ENCODE data around the gene DYNC1I1.

The DYNC1I1 gene

GRCh38 chr7:96122746-96123145, 350.4 kb downstream of the DYNC1I1 start:
- no peak for DNase-seq (ENCODE audit: extremely low read depth in 1 of 2, low read depth in 1 of 2)

GRCh38 chr7:96126382-96126781, 354.0 kb downstream of the DYNC1I1 start:
- DNase-seq (ENCODE audit: extremely low read depth in 1 of 2, low read depth in 1 of 2), result no peak

GRCh38 chr7:96127746-96128145, 355.4 kb downstream of the DYNC1I1 start:
- no peak for DNase-seq (ENCODE audit: extremely low read depth in 1 of 2, low read depth in 1 of 2)

- DNase-seq (ENCODE audit: extremely low read depth in 1 of 2, low read depth in 1 of 2), result no peak
These were observed 359.2 kb downstream of the DYNC1I1 start for GRCh38 chr7:96131525-96131924.

DNA sequence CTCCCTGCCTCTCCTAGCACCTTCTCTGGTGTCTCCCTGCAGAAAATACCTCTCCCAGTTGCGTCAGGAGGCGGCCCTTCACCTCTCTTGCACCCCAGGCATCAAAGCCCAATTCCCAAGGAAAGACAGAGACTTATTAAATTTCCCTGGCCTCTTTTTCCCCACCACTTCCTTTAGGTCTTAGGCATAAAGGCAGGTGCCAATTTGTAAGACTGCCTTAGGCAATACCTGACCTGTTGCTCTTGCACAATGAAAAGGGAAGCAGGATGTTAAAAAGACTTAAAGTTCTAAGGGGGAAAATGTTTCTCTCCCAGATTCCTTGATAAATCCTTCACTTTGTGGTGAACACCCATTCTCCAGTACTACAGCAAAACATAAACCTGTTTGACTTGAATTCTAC, 362.9 kb downstream of the DYNC1I1 start:
- no peak for DNase-seq (ENCODE audit: extremely low read depth in 1 of 2, low read depth in 1 of 2)

DNA sequence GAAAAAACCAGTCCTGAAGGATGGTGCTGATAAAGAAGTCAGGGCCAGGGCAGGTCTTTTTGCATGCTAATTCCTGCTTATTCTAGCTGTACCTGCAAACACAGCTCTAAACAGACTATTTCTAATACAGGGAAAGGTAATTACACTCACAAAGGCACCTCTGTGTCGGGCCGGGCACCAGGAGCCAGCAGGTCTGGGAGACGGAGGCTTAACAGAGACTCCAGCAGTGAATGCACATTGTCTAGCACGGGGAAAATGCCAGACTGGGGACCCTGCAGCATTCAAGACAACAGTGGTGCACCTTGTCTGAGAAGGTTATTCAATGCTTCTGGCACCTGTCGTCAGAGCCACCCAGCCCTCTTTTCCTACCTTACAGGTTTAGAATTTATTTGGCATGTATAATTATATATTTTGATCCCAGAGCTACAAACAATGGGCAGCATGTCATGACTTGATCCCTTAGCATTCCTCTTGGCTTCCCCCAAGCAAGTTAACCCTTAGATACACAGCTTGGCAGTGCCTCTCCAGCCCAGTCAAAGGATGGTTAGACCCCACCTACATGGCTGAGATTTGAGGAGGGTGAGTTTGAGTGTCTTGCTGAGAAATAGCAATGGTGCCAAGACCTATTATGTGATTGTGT, 364.4 kb downstream of the DYNC1I1 start:
- no peak for DNase-seq (ENCODE audit: extremely low read depth in 1 of 2, low read depth in 1 of 2)

DNA sequence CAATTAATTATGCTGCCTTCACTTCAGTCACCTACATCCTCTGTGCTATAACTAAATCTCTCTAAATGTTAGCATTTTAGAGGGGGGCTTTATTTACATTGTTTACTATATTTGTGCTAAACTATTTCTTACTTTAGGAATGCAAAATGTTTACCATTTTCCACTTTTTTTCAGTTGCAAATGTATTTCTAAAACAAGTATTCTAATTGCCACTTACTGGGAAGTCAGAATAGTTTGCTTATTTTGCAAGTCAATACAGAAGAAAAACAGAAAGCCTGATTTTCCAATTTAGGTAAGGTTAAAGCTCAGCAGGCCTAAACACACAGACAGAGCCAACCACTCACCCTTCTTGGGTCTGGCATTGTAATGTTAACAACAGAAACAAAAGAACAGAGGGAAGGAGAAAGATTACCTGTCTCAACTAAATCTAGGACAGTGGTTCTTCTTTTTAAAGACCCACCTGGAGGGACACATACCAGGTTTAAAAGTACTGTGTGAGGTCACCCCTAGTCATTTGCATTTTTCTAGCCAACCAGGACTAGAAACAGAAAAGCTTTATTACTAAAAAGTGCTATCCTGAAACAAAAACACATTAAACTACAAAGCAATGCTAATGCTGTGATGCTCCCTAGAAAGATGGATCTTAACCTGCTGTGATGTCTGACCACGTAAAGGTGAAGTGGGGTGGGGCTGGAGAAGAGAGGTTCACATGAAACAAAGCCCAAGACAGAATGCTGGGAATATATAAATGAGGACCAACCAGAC, 371.3 kb downstream of the DYNC1I1 start:
- DNase-seq (ENCODE audit: extremely low read depth in 1 of 2, low read depth in 1 of 2), result no peak

DNA sequence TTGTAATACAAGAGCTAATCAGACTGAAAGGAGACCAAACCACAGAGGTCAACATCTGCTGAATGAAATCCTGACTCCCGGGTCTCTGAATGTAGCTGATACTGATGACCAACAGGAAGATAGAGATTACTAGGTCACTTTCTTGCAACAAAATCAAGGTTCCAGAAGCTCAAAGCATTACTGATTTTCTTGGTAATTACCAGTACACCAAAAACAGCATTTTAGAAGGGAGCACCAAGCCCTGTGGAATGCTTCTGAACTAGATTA, 371.8 kb downstream of the DYNC1I1 start:
- DNase-seq (ENCODE audit: extremely low read depth in 1 of 2, low read depth in 1 of 2), result no peak

All from activated CD8-positive, alpha-beta memory T cell treated with anti-CD3 and anti-CD28 coated beads for 1 hour (primary cell).